BE2C (cell line): ENCODE data around the gene LYST.

ENCODE experiments used
- DNase-seq: peaks from one replicate; pipeline ENCODE4 v3.0.0-alpha.2; 2020
- H3K27me3 ChIP-seq: fragments of 250-450 bp; sonication (Bioruptor Pico); 2 replicates; pipeline ENCODE4 v1.5.1; 2020; ENCODE audit warnings: mild to moderate bottlenecking
- H3K36me3 ChIP-seq: fragments of 250-450 bp; sonication (Bioruptor Pico); 2 replicates; pipeline ENCODE4 v1.5.1; 2020; ENCODE audit warnings: mild to moderate bottlenecking
- H3K4me1 ChIP-seq: fragments of 250-450 bp; sonication (Bioruptor Pico); 2 replicates; pipeline ENCODE4 v1.5.1; 2020
- H3K4me3 ChIP-seq: 2 replicates; pipeline ENCODE4 v1.5.1; 2011; ENCODE audit warnings: low read depth, low read length
- H3K9me3 ChIP-seq: fragments of 250-450 bp; sonication (Bioruptor Pico); 2 replicates; pipeline ENCODE4 v1.5.1; 2020
- CTCF ChIP-seq: IDR thresholded peaks from 2 replicates; pipeline ENCODE4 v1.5.1; 2012; ENCODE audit warnings: mild to moderate bottlenecking, low read depth, low read length

Gene LYST

GRCh38 chr1:235901461-235901860 lies 34.8 kb upstream of the LYST start:
- no peak for DNase-seq
- 0 out of 2 replicates have a peak, but pooled peaks cover 4% of the 10 kb centered on the region for H3K4me1 ChIP-seq
- TF ChIP-seq CTCF = no peak
- no peaks in the 10 kb centered on the region for H3K27me3 ChIP-seq
- H3K36me3 ChIP-seq = no peaks in the 10 kb centered on the region
- H3K4me3 ChIP-seq = no peak overlapping the region
- no peaks in the 10 kb centered on the region for H3K9me3 ChIP-seq

- H3K9me3 ChIP-seq = no peaks in the 10 kb centered on the region
- no peak overlapping the region for H3K4me3 ChIP-seq
- no peaks in the 10 kb centered on the region for H3K27me3 ChIP-seq
- no peaks in the 10 kb centered on the region for H3K36me3 ChIP-seq
- no peak for TF ChIP-seq CTCF
- no peak for DNase-seq
- H3K4me1 ChIP-seq = 0 out of 2 replicates have a peak, but pooled peaks cover 4% of the 10 kb centered on the region
Measured at GRCh38 chr1:235898126-235898525, 31.4 kb upstream of the LYST start.

- Histone ChIP-seq H3K4me3 (no peak overlapping the region), H3K4me1 (no peaks in the 10 kb centered on the region)
- no peak for DNase-seq
Measured at GRCh38 chr1:235893840-235894239, 27.1 kb upstream of the LYST start.

GRCh38 chr1:235892734-235893413 lies 26.2 kb upstream of the LYST start:
- Histone ChIP-seq H3K4me3 (no peak overlapping the region), H3K27me3 (no peaks in the 10 kb centered on the region), H3K36me3 (no peaks in the 10 kb centered on the region), H3K4me1 (no peaks in the 10 kb centered on the region), H3K9me3 (no peaks in the 10 kb centered on the region)
- DNase-seq = no peak
- TF ChIP-seq CTCF = no peak

More at GRCh38 chr1:235893840-235894239, 27.1 kb upstream of the LYST start:
- Histone ChIP-seq H3K27me3 (no peaks in the 10 kb centered on the region), H3K36me3 (no peaks in the 10 kb centered on the region), H3K9me3 (no peaks in the 10 kb centered on the region)
- TF ChIP-seq CTCF = no peak

GRCh38 chr1:235892202-235892601 lies 25.5 kb upstream of the LYST start:
- no peak for DNase-seq
- Histone ChIP-seq H3K4me1 (no peaks in the 10 kb centered on the region), H3K36me3 (no peaks in the 10 kb centered on the region), H3K9me3 (no peaks in the 10 kb centered on the region), H3K27me3 (no peaks in the 10 kb centered on the region), H3K4me3 (no peak overlapping the region)
- no peak for TF ChIP-seq CTCF

- H3K4me1 ChIP-seq = peaks cover 3% of the 10 kb centered on the region
- DNase-seq = no peak
- no peaks in the 10 kb centered on the region for H3K36me3 ChIP-seq
- TF ChIP-seq CTCF = no peak
- H3K27me3 ChIP-seq = no peaks in the 10 kb centered on the region
- H3K9me3 ChIP-seq = no peaks in the 10 kb centered on the region
- H3K4me3 ChIP-seq = no peak overlapping the region
Measured at GRCh38 chr1:235888119-235888643, 21.5 kb upstream of the LYST start.
